ENCODE results near the gene ATP7B.

GRCh38 chr13:51905787-51906186 is 105.5 kb downstream of the ATP7B start:
- TF ChIP-seq EZH2 (IDR thresholded peaks at IDR 0.05; ENCODE audit: low read length, missing control alignments), result no peak
- no peak for TF ChIP-seq CTCF (conservative IDR thresholded peaks at IDR 0.05 in 1 of 2, IDR thresholded peaks at IDR 0.05 in 1 of 2; ENCODE audit: low read depth in 1 of 2, low read length in 2 of 2)
